NOMO-1 treated with DMSO at 0.1 percent for 48 hours (cell line): ENCODE results near the gene TM4SF18.

Experiments used
- DNase-seq: peaks from one replicate; lab custom pipeline; 2025; ENCODE audit not compliant: unreplicated experiment; lab: John Stamatoyannopoulos, UW

TM4SF18 gene

DNA sequence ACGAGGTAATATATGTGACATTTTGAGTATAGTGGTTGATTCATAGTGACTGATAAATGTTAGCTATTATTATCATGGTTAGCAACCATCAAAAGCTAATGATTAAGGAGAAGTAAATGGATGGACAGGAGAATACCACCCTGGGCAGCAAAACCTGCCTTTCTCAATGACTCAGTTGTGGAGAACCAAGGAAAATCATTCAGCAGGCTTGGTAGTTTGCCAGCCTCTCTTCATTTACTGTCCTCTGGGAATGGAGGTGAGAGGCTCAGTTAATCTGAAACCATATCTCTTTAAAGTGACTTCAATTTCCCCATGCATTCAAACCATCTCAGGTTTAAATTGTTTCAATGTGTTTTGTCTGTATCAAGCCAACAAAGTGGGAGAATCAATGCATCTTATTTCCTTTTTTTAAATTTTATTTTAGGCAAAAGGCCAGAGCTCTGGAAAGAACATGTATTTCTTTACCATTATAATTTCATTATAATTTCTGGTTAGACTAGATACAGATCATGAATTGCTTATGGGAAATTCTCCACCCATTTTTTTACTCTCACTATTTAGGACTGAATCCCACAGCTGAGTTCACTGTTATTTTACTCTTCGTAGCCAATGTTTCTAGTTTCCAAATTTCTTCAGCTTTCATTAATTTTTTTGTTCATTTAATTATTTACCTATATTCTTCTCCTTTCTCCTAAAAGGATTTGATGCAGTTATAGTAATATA, 2.7 kb downstream of the TM4SF18 start:
- no peak for DNase-seq

GRCh38 chr3:149327156-149327555, 6.3 kb downstream of the TM4SF18 start:
- DNase-seq = no peak

GRCh38 chr3:149325581-149325980, 7.9 kb downstream of the TM4SF18 start:
- DNase-seq = no peak

GRCh38 chr3:149324332-149324731, 9.1 kb downstream of the TM4SF18 start:
- DNase-seq = no peak

GRCh38 chr3:149321640-149322039, 11.8 kb downstream of the TM4SF18 start:
- no peak for DNase-seq

DNA sequence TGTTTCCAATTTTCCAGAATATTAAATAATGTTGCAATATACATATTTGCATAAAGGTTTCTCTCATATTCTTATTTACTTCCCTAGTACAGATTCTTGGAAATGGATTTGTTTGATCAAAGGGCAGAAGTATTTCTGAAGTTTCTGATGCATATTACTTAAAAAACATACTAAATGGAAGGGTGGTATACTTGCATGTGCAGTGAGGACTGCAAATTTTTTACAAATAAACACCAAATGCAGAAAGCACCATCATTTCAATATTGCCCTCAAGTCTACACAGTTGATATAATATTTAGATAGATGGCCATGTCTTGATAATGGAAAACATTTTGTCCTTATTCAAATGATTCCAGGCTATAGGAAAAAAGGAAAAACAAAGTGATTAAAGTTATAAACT, 12.3 kb downstream of the TM4SF18 start:
- no peak for DNase-seq

DNA sequence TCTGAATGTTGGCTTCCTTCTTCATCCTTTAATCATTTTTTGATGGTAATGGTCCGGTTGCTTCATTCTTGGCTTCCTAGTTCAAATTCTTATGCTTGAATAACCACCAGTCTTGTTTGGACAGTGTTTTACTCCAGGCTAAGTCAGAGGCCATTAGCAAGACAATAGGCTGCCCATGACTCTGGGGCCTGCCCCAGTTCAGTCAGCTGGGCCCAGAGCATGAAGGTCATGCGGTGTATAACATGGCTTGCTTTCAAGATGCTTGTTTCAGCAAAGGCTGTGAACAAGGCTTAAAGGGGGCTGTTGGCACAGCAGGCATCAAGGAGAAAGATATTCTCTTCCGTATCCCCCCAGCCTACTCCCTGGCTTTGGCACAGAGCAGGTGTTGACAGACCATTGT, 13.7 kb downstream of the TM4SF18 start:
- no peak for DNase-seq

DNA sequence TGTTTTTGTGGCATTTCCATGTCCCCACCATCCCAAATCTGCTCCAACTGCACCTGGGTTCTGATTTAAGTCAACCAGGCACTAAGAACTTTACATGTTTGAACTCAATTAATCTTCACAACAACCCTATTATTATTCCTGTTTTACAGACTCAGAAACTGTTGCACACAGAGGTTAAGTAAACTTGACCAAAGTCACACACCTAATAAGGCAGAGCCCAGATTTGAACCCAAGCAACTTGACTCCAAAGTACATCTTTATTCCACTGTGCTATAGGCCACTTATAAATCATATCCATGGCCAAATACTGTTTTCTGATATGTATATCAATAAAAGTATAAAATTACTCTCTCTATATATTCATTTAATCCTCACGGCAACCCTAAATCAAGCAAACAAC, 16.4 kb downstream of the TM4SF18 start:
- no peak for DNase-seq

GRCh38 chr3:149316437-149316836, 17.0 kb downstream of the TM4SF18 start:
- no peak for DNase-seq

- DNase-seq = no peak
These were observed 17.7 kb downstream of the TM4SF18 start for GRCh38 chr3:149315694-149316093.

DNA sequence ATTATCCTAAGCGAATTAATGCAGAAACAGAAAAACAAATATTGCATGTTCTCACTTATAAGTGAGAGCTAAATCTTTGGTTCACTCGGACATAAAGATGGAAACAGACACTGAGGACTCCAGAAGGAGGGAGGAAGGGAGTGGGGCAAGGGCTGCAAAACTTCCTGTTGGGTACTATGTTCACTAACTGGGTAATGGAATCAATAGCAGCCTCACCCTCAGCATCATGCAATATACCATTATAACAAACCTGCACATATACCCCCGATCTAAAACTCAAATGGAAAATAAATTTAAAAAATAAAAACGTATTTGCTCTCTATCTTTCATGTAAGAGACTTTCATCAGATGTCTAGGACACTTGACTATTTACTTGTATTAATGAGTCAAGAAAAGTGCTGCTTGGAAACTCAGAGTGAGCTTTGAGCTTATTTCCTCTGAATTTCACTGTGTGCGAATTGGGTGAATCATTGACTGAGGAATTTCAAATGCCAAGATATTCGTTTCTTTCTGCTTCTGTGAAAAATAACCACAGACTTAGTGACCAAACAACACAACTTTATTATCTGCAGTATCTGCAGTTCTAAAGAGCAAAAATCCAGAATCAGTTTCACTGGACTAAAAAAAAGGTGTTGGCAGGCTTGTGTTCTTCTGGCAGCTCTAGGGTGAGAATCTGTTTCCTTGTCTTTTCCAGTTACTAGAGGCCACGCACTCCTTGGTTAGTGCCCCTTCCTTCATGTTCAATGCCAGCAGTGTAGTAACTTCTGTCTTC, 18.4 kb downstream of the TM4SF18 start:
- no peak for DNase-seq

DNA sequence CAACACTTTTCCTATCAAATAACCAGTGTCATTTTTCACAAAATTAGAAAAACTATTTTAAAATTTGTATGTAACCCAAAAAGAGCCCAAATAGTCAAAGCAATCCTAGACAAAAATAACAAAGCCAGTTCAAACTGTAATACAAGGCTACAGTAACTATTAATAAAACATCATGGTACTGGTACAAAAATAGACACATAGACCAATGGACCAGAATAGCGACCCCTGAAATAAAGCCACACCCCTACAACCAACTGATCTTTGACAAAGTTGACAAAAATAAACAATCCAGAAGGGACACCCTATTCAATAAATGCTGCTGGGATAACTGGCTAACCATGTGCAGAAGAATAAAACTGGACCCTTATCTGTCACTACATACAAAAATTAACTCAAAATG, 19.9 kb downstream of the TM4SF18 start:
- DNase-seq = no peak

- no peak for DNase-seq
These were observed 22.5 kb downstream of the TM4SF18 start for GRCh38 chr3:149310796-149311534.

DNA sequence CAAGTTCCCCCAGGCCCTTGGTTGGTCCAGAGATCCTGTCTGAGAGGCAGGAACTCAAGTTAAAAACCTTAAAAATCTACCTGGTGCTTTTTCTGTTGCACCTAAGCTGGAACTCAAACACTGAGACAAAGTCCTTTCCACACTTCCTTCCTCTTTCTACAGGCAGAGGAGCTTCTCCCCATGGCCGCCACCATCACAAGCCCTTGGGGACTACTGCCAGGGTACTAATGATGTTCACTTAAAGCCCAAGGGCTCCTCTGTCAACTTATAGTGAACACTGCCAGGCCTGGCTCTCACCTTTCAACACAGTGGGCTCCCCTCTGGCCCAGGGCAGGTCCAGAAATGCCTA, 26.0 kb downstream of the TM4SF18 start:
- DNase-seq = peak; percentile 19

DNA sequence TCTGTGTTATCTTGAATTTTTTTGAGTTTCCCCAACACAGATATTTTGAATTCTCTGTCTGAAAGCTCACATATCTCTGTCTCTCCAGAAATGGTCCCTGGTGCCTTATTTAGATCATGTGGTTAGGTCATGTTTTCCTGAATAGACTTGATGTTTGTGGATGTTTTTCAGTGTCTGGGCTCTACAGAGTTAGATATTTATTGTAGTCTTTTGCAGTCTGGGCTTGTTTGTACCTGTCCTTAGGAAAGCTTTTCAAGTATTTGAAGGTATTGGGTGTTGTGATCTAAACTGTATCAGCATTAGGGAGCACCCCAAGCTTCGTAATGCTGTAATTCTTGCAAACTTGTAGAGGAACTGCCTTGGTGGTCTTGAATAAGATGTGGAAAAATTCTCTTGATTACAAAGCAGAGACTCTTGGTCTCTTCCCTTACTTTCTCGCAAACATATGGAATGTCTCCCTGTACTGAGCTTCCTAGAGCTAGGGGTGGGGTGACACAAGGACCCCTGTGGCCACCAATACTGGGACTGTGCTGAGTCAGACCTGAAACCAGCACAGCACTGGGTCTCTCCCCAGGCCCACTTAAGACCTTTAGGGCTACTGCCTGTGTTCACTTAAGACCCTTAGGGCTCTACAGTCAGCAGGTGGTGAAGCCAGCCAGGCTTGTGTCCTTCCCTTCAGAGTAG, 26.5 kb downstream of the TM4SF18 start:
- DNase-seq = no peak

- no peak for DNase-seq
These were observed 28.1 kb downstream of the TM4SF18 start for GRCh38 chr3:149305376-149305775.

DNA sequence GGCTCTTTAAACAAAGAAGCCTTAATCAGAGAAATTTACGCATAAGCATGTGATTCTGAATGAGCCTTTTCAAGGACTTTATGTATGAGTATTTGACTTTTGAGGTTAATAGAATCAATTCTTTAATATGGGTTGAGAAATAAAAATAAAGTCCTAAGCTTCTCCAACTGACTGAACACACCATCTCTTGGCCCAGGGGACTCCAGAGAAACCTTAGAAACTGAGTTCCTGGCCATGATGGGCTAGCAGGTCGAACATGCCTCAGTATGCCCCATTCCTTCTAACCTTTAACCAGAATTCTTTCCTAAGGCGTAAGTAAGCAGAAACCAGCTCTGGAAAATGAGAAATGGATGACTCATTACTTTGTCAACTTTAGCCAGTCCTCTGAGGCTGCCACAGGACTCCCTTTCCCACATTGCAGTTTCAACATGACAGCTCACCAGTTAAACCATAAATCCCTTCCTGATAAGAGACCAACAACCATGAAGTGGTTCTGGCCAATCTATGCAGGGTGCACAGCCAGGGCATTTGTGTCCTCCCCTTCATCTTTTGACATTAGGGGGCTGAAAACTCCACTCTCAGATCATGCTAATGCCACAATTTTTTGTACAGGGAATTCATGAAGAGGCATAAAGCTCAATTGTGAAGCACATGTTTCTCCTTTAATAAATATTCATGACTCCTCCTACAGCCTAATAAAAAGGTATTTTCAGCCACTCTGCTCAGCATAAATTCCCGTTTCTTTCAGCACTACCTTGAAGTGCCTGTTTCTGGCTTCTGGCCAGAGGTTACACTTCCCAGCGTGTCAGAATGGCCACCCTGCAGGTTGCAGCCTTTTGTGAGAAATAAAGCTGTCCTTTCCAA, 33.3 kb downstream of the TM4SF18 start:
- DNase-seq = peak; percentile 73

GRCh38 chr3:149296972-149297371, 36.5 kb downstream of the TM4SF18 start:
- DNase-seq = no peak

- peak; percentile 18 for DNase-seq
These were observed 40.8 kb downstream of the TM4SF18 start for GRCh38 chr3:149292666-149293065.

DNA sequence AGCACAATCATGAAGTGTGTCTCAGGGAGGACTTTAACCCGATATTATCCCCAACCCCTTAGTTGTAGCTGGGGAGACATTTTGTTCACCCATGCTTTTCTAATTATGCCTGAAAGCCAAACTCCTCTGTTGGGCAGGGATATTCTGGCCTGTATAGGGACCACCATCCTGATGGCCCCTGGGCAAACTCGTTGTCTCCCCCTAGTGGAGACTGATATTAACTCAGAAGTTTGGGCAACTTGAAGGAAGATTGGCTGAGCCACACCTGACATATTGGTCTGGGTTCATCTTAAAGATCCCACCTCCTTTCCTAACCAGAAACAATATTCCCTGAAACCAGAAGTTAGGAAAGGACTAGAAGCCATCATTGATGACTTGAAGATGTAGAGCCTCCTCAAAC, 42.3 kb downstream of the TM4SF18 start:
- DNase-seq = no peak
